8988T (cell line): Measurements from ENCODE around the gene OASL.

Source experiments
- DNase-seq: peaks from one replicate; pipeline ENCODE4 v3.0.0; 2011

The OASL gene

GRCh38 chr12:121010860-121011259, 28.2 kb downstream of the OASL start:
- DNase-seq = no peak

GRCh38 chr12:121009741-121010140, 29.3 kb downstream of the OASL start:
- peak; percentile 60 for DNase-seq

GRCh38 chr12:121008347-121009098, 30.5 kb downstream of the OASL start:
- no peak for DNase-seq

GRCh38 chr12:121005346-121005815, 33.7 kb downstream of the OASL start:
- DNase-seq = peak; percentile 65

GRCh38 chr12:121004253-121004815, 34.7 kb downstream of the OASL start:
- DNase-seq = no peak

- no peak for DNase-seq
Observed at GRCh38 chr12:121003650-121004049, 35.4 kb downstream of the OASL start.

- no peak for DNase-seq
Observed at GRCh38 chr12:121001841-121002483, 37.1 kb downstream of the OASL start.

- DNase-seq = no peak
Observed at GRCh38 chr12:121001060-121001459, 38.0 kb downstream of the OASL start.

- DNase-seq = no peak
Observed at GRCh38 chr12:121000530-121000929, 38.5 kb downstream of the OASL start.

- no peak for DNase-seq
Observed at GRCh38 chr12:120999191-121000120, 39.6 kb downstream of the OASL start.

- no peak for DNase-seq
Observed at GRCh38 chr12:120998435-120998834, 40.6 kb downstream of the OASL start.

GRCh38 chr12:120997448-120997847, 41.6 kb downstream of the OASL start:
- DNase-seq = no peak

- DNase-seq = no peak
Observed at GRCh38 chr12:120996133-120996746, 42.8 kb downstream of the OASL start.

- no peak for DNase-seq
Observed at GRCh38 chr12:120994589-120995337, 44.3 kb downstream of the OASL start.

- no peak for DNase-seq
Observed at GRCh38 chr12:120994059-120994458, 45.0 kb downstream of the OASL start.

GRCh38 chr12:120993496-120993895, 45.5 kb downstream of the OASL start:
- no peak for DNase-seq

- DNase-seq = no peak
Observed at GRCh38 chr12:120992989-120993388, 46.1 kb downstream of the OASL start.

- no peak for DNase-seq
Observed at GRCh38 chr12:120991965-120992364, 47.1 kb downstream of the OASL start.

GRCh38 chr12:120990487-120991055, 48.5 kb downstream of the OASL start:
- DNase-seq = no peak

GRCh38 chr12:120989687-120990086, 49.4 kb downstream of the OASL start:
- no peak for DNase-seq

- DNase-seq = no peak
Observed at GRCh38 chr12:120988658-120989057, 50.4 kb downstream of the OASL start.
